ENCODE results near the gene SLC15A4. TPM values are rescaled to one million over a fixed set of nuclear protein-coding genes. Genes with fewer than 3 reads are reported as not detected.
A peak's percentile ranks its signal among the peaks of the same experiment; 100 is the strongest.

Gene SLC15A4
- total and polyA plus RNA-seq, 4 donors, result 7.3 to 25.3 (median 14.9) TPM

DNA sequence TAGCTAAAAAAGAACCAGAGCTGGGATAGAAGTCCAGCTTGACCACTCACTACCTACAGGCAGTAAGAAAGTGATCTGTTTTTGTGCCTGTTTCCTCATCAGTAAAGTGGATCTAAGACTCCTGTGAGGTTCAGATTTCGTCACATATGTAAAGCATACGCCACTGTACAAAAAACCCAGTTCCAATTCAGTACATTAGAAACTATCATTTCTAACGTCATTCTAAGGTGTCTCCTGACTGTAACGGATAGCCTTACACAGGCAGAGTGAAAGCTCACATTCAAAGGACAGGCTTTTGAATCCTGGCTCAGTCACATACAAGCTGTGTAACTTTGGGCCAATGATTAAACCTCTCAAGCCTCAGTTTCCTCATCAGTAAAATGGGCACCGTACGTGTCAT lies 3.5 kb downstream of the SLC15A4 start:
- Histone ChIP-seq H3K4me3 (ENCODE audit: low read depth in 1 of 3, low read length in 3 of 3) (no peak overlapping the region), H3K4me1 (ENCODE audit: control insufficient read depth in 4 of 4, insufficient read depth in 4 of 4, low read length in 3 of 4) (peaks cover 3 to 34% (median 14%) of the 10 kb centered on the region in 4 donors), H3K9ac (ENCODE audit: low read depth in 1 of 2, low read length in 2 of 2) (no peak overlapping the region), H3K27me3 (ENCODE audit: control insufficient read depth in 4 of 4, insufficient read depth in 4 of 4, low read length in 3 of 4) (no peaks in the 10 kb centered on the region), H3K27ac (ENCODE audit: low read depth in 1 of 2, low read length in 2 of 2) (peak overlapping the region; percentile 63 to 98), H3K9me3 (ENCODE audit: control insufficient read depth in 4 of 4, low read length in 3 of 4) (no peaks in the 10 kb centered on the region), H3K36me3 (ENCODE audit: control insufficient read depth in 4 of 4, insufficient read depth in 3 of 4, low read depth in 1 of 4, low read length in 3 of 4) (peaks cover 0 to 2% (median 0%) of the 10 kb centered on the region in 4 donors)
- 93% methylated on average over 6 of the region's 6 CpGs for WGBS
- no peak for DNase-seq (ENCODE audit: low spot score)
- TF ChIP-seq, protein P1, sequence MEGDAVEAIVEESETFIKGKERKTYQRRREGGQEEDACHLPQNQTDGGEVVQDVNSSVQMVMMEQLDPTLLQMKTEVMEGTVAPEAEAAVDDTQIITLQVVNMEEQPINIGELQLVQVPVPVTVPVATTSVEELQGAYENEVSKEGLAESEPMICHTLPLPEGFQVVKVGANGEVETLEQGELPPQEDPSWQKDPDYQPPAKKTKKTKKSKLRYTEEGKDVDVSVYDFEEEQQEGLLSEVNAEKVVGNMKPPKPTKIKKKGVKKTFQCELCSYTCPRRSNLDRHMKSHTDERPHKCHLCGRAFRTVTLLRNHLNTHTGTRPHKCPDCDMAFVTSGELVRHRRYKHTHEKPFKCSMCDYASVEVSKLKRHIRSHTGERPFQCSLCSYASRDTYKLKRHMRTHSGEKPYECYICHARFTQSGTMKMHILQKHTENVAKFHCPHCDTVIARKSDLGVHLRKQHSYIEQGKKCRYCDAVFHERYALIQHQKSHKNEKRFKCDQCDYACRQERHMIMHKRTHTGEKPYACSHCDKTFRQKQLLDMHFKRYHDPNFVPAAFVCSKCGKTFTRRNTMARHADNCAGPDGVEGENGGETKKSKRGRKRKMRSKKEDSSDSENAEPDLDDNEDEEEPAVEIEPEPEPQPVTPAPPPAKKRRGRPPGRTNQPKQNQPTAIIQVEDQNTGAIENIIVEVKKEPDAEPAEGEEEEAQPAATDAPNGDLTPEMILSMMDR (IDR thresholded peaks at IDR 0.05; ENCODE audit: low read depth, low read length, missing input control), result no peak
- TF ChIP-seq TAF1 (conservative IDR thresholded peaks at IDR 0.05) (no peak), HNF4A (conservative IDR thresholded peaks at IDR 0.05) (no peak), RXRA (IDR thresholded peaks at IDR 0.05) (no peak)
- TF ChIP-seq, protein P2, sequence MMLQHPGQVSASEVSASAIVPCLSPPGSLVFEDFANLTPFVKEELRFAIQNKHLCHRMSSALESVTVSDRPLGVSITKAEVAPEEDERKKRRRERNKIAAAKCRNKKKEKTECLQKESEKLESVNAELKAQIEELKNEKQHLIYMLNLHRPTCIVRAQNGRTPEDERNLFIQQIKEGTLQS (IDR thresholded peaks at IDR 0.05), result no peak

DNA sequence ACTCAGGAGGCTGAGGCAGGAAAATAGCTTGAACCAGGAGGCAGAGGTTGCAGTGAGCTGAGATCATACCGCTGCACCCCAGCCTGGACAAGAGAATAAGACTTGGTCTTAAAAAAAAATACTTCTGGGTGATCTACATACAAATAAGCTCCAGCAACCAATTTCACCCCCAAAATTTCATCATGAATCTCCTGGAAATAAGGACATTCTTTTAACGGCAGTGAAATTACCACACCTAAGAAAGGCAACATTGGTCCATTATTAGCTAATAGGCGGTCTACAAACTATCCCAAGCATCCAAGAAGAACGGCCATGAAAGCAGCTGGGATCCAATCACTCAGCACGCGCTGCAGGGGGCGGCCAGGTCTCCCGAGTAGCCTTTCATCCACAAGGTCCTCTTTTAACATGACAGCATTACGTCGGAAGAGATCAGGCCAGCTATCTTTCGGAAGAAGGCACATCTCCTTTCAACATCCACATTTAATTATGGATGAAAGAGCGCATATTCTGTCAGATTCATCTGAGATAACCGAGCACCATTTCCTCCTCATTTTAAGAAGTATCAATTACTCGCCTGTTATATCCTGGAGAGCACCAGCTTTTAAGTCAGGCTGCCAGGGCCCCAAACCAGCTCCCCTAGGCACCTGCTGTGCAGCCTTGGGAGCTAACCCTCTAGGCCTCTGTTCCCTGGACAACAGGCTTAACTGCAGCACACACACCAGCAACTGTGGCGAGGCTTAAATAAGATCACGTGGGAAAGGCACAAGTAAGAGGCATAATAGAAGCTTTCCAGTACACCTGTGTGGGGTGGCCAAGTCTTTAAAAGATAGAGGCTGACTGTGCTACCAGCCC lies 4.2 kb downstream of the SLC15A4 start:
- Histone ChIP-seq H3K4me1 (ENCODE audit: control insufficient read depth in 4 of 4, insufficient read depth in 4 of 4, low read length in 3 of 4) (peaks cover 3 to 30% (median 13%) of the 10 kb centered on the region in 4 donors), H3K9ac (ENCODE audit: low read depth in 1 of 2, low read length in 2 of 2) (no peak overlapping the region), H3K27me3 (ENCODE audit: control insufficient read depth in 4 of 4, insufficient read depth in 4 of 4, low read length in 3 of 4) (no peaks in the 10 kb centered on the region), H3K4me3 (ENCODE audit: low read depth in 1 of 3, low read length in 3 of 3) (no peak overlapping the region), H3K27ac (ENCODE audit: low read depth in 1 of 2, low read length in 2 of 2) (peak overlapping the region; percentile 63 to 98), H3K36me3 (ENCODE audit: control insufficient read depth in 4 of 4, insufficient read depth in 3 of 4, low read depth in 1 of 4, low read length in 3 of 4) (peaks cover 0 to 2% (median under 1%) of the 10 kb centered on the region in 4 donors), H3K9me3 (ENCODE audit: control insufficient read depth in 4 of 4, low read length in 3 of 4) (no peaks in the 10 kb centered on the region)
- no peak for DNase-seq (ENCODE audit: low spot score)
- TF ChIP-seq YY1 (IDR thresholded peaks at IDR 0.05) (no peak), SP1 (IDR thresholded peaks at IDR 0.05) (no peak), JUND (IDR thresholded peaks at IDR 0.05) (no peak), RXRA (IDR thresholded peaks at IDR 0.05) (no peak), RAD21 (IDR thresholded peaks at IDR 0.05) (no peak), HNF4G (IDR thresholded peaks at IDR 0.05) (no peak), NR2F2 (IDR thresholded peaks at IDR 0.05) (no peak), FOXA2 (IDR thresholded peaks at IDR 0.05) (no peak), HNF4A (conservative IDR thresholded peaks at IDR 0.05) (no peak)
- TF ChIP-seq, protein P1 (IDR thresholded peaks at IDR 0.05; ENCODE audit: low read depth, low read length, missing input control), result no peak
- TF ChIP-seq, protein P3, sequence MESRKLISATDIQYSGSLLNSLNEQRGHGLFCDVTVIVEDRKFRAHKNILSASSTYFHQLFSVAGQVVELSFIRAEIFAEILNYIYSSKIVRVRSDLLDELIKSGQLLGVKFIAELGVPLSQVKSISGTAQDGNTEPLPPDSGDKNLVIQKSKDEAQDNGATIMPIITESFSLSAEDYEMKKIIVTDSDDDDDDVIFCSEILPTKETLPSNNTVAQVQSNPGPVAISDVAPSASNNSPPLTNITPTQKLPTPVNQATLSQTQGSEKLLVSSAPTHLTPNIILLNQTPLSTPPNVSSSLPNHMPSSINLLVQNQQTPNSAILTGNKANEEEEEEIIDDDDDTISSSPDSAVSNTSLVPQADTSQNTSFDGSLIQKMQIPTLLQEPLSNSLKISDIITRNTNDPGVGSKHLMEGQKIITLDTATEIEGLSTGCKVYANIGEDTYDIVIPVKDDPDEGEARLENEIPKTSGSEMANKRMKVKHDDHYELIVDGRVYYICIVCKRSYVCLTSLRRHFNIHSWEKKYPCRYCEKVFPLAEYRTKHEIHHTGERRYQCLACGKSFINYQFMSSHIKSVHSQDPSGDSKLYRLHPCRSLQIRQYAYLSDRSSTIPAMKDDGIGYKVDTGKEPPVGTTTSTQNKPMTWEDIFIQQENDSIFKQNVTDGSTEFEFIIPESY (IDR thresholded peaks at IDR 0.05), result no peak
- 88% methylated on average over 16 of the region's 16 CpGs for WGBS

Data from liver (tissue), 9 donors.